NCI-H345 treated with DMSO at 0.1 percent for 48 hours (cell line): ENCODE data around the gene COMMD3.

ENCODE experiments used
- DNase-seq: peaks from one replicate; lab custom pipeline; 2025; ENCODE audit not compliant: unreplicated experiment; lab: John Stamatoyannopoulos, UW

COMMD3 gene

GRCh38 chr10:22319547-22319979 is 3.4 kb downstream of the COMMD3 start:
- DNase-seq, result no peak

- no peak for DNase-seq
These were observed 3.9 kb downstream of the COMMD3 start for GRCh38 chr10:22319980-22320558.

GRCh38 chr10:22320591-22321155 is 4.5 kb downstream of the COMMD3 start, which contains the start of gene BMI1:
Gene BMI1, plus strand, starts transcription at chr10:22321099. Its CDS starts 5,351 bp downstream, at chr10:22326450.
- DNase-seq, result peak; percentile 47

GRCh38 chr10:22321156-22321923 is 5.2 kb downstream of the COMMD3 start:
- no peak for DNase-seq

GRCh38 chr10:22321924-22322640 is 5.9 kb downstream of the COMMD3 start:
- no peak for DNase-seq

- DNase-seq, result no peak
These were observed 6.5 kb downstream of the COMMD3 start for GRCh38 chr10:22322641-22323160.

- DNase-seq, result no peak
These were observed 7.5 kb downstream of the COMMD3 start for GRCh38 chr10:22323538-22324305.

GRCh38 chr10:22324413-22324812 is 8.2 kb downstream of the COMMD3 start:
- no peak for DNase-seq

GRCh38 chr10:22324893-22325271 is 8.7 kb downstream of the COMMD3 start:
- DNase-seq, result no peak

GRCh38 chr10:22325272-22326144 is 9.3 kb downstream of the COMMD3 start:
- peak; percentile 53 for DNase-seq

- DNase-seq, result no peak
These were observed 10.0 kb downstream of the COMMD3 start for GRCh38 chr10:22326145-22326702.

- DNase-seq, result no peak
These were observed 13.0 kb downstream of the COMMD3 start for GRCh38 chr10:22329150-22329549.

GRCh38 chr10:22332116-22332692 is 16.0 kb downstream of the COMMD3 start:
- no peak for DNase-seq

GRCh38 chr10:22333167-22333974 is 17.2 kb downstream of the COMMD3 start:
- peak; percentile 37 for DNase-seq

GRCh38 chr10:22333975-22334282 is 17.7 kb downstream of the COMMD3 start:
- DNase-seq, result no peak

- no peak for DNase-seq
These were observed 18.4 kb downstream of the COMMD3 start for GRCh38 chr10:22334414-22335172.

- DNase-seq, result no peak
These were observed 19.2 kb downstream of the COMMD3 start for GRCh38 chr10:22335173-22335933.
